Measurements from ENCODE around the gene KIF19.

DNA sequence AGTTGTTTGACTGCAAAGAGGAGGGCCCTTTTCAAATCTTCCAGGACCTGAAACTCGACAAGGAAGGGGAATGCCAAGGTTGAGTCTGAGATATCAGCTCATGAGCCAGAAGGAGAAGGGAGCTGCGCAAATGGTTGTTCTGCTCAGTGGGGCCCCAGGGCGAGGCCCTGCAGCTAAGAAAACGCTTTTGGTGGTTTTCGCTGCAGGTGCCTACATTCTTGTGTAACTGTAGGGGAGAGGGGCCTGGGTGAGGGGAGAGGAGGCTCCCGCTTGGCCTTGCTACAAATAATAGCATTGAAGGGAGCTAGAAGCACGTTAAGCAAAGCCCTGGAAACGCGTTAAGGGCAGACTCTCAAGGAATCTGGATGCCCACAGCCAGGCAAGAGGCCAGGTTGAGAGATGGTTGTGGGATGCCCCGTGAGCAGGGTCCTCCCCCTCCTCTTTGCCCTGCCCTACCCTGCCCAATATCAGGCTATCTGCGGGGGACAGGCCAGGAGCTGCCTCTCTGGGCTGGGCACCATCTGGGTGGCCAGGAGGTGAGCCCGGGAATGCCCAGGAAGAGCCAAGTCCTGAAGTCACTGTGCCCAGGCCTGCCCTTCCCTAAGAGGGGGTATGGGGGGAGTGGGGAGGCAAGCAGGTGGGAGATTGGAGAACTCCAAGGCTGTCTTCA lies 63.2 kb downstream of the KIF19 start:
- no peak for TF ChIP-seq RXRA (IDR thresholded peaks at IDR 0.05; ENCODE audit: insufficient read depth, low read depth, low read length)
- TF ChIP-seq CTCF (IDR thresholded peaks at IDR 0.05; ENCODE audit: control extremely low read depth in 1 of 3, insufficient read depth in 1 of 3, low read depth in 1 of 3, low read length in 3 of 3) = no peak
- no peak for TF ChIP-seq HDAC2 (IDR thresholded peaks at IDR 0.05; ENCODE audit: borderline replicate concordance in 1 of 2, low read depth in 2 of 2, low read length in 2 of 2)
- TF ChIP-seq ATF3 (IDR thresholded peaks at IDR 0.05; ENCODE audit: insufficient read depth, low read depth, low read length) = no peak
- TF ChIP-seq SRF (IDR thresholded peaks at IDR 0.05; ENCODE audit: low read depth, low read length) = no peak
- TF ChIP-seq CEBPB (IDR thresholded peaks at IDR 0.05; ENCODE audit: low read depth, low read length) = no peak
- no peak for TF ChIP-seq CBX5 (IDR thresholded peaks at IDR 0.05; ENCODE audit: low read depth, low read length)
- TF ChIP-seq TAF7 (optimal IDR thresholded peaks at IDR 0.05; ENCODE audit: borderline replicate concordance, low read depth, low read length) = no peak
- TF ChIP-seq ZNF274 (IDR thresholded peaks at IDR 0.05; ENCODE audit: borderline replicate concordance, extremely low read depth, low read length) = no peak
- no peak for TF ChIP-seq JUND (IDR thresholded peaks at IDR 0.05; ENCODE audit: low read length)
- no peak for TF ChIP-seq CHD2 (IDR thresholded peaks at IDR 0.05; ENCODE audit: low read length)
- no peak for TF ChIP-seq JUN (IDR thresholded peaks at IDR 0.05; ENCODE audit: low read depth, low read length)
- TF ChIP-seq POLR2A (IDR thresholded peaks at IDR 0.05; ENCODE audit: control extremely low read depth in 1 of 2, low read depth in 2 of 2, low read length in 2 of 2) = no peak
- TF ChIP-seq SUZ12 (IDR thresholded peaks at IDR 0.05; ENCODE audit: low read length) = no peak

Measured in H1 (cell line).